BLaER1 treated with 17β-estradiol and CSF1 and Interleukin-3, amounts not matched to agents 10 nM and 100 nM (cell line): ENCODE results near the gene BCAP31.

ENCODE experiments used
- H3K27ac ChIP-seq, 11 experiments: shearing (Covaris generic); formaldehyde crosslinking; 2 replicates each; pipeline ENCODE4 v1.8.1; 2022
- H3K27me3 ChIP-seq, 11 experiments: shearing (Covaris generic); formaldehyde crosslinking; 2 replicates each; pipeline ENCODE4 v1.8.1; 2022
- H3K36me3 ChIP-seq, 11 experiments: shearing (Covaris generic); formaldehyde crosslinking; 2 replicates each; pipeline ENCODE4 v1.8.1; 2022
- H3K4me1 ChIP-seq, 10 experiments: shearing (Covaris generic); formaldehyde crosslinking; 2 replicates each; pipeline ENCODE4 v1.8.1; 2022
- H3K4me2 ChIP-seq, 11 experiments: shearing (Covaris generic); formaldehyde crosslinking; 2 replicates each; pipeline ENCODE4 v1.8.1; 2022
- H3K4me3 ChIP-seq, 10 experiments: shearing (Covaris generic); formaldehyde crosslinking; 2 replicates each; pipeline ENCODE4 v1.8.1; 2022
- H3K9ac ChIP-seq, 11 experiments: shearing (Covaris generic); formaldehyde crosslinking; 2 replicates each; pipeline ENCODE4 v1.8.1; 2022
- H3K9me3 ChIP-seq, 11 experiments: shearing (Covaris generic); formaldehyde crosslinking; replicated peaks in 1 of 11; 2 replicates each; pipeline ENCODE4 v1.8.1; 2022
- H4K20me1 ChIP-seq, 11 experiments: shearing (Covaris generic); formaldehyde crosslinking; 2 replicates each; pipeline ENCODE4 v1.8.1; 2022
- Cebpa-rat ChIP-seq, 11 experiments: shearing (Covaris generic); IDR thresholded peaks; 2 replicates each; pipeline ENCODE4 v1.8.1; 2022

BCAP31 gene

GRCh38 chrX:153657161-153657560 is 67.0 kb downstream of the BCAP31 start:
- H3K27me3 ChIP-seq = peaks cover 21 to 71% (median 49%) of the 10 kb centered on the region in 11 experiments
- no peak for TF ChIP-seq Cebpa-rat (IDR thresholded peaks at IDR 0.05)

GRCh38 chrX:153653556-153653955 is 70.6 kb downstream of the BCAP31 start:
- Histone ChIP-seq H3K4me2 (no peak overlapping the region), H3K4me3 (no peak overlapping the region)

More at GRCh38 chrX:153657161-153657560, 67.0 kb downstream of the BCAP31 start:
- H3K4me1 ChIP-seq = no peaks in the 10 kb centered on the region
- peaks cover 19 to 59% (median 35%) of the 10 kb centered on the region in 11 experiments for H3K9me3 ChIP-seq
- H3K9ac ChIP-seq = no peak overlapping the region
- H3K4me3 ChIP-seq = no peak overlapping the region
- no peaks in the 10 kb centered on the region; a peak in 1 of 22 replicates for H4K20me1 ChIP-seq
- no peak overlapping the region for H3K27ac ChIP-seq
- H3K36me3 ChIP-seq = no peaks in the 10 kb centered on the region
- no peak overlapping the region for H3K4me2 ChIP-seq

GRCh38 chrX:153651540-153652079 is 72.6 kb downstream of the BCAP31 start:
- no peak overlapping the region for H3K4me3 ChIP-seq
- TF ChIP-seq Cebpa-rat (IDR thresholded peaks at IDR 0.05) = no peak
- H3K36me3 ChIP-seq = no peaks in the 10 kb centered on the region

More at GRCh38 chrX:153653556-153653955, 70.6 kb downstream of the BCAP31 start:
- TF ChIP-seq Cebpa-rat (IDR thresholded peaks at IDR 0.05) = no peak
- Histone ChIP-seq H3K4me1 (no peaks in the 10 kb centered on the region), H3K9me3 (peaks cover 19 to 58% (median 41%) of the 10 kb centered on the region in 11 experiments), H3K27ac (no peak overlapping the region), H3K36me3 (no peaks in the 10 kb centered on the region), H3K27me3 (peaks cover 5 to 50% (median 25%) of the 10 kb centered on the region in 11 experiments), H3K9ac (no peak overlapping the region), H4K20me1 (no peaks in the 10 kb centered on the region; a peak in 1 of 22 replicates)

GRCh38 chrX:153650959-153651358 is 73.2 kb downstream of the BCAP31 start:
- no peaks in the 10 kb centered on the region for H3K36me3 ChIP-seq
- H3K4me3 ChIP-seq = no peak overlapping the region
- H4K20me1 ChIP-seq = peaks cover 0 to 14% (median 0%) of the 10 kb centered on the region in 11 experiments; a peak in 5 of 22 replicates
- H3K9me3 ChIP-seq = peaks cover 21 to 63% (median 52%) of the 10 kb centered on the region in 11 experiments
- H3K27ac ChIP-seq = no peak overlapping the region
- no peak overlapping the region for H3K4me2 ChIP-seq
- peaks cover 0 to 5% (median 0%) of the 10 kb centered on the region in 10 experiments; a peak in 2 of 20 replicates for H3K4me1 ChIP-seq
- no peak for TF ChIP-seq Cebpa-rat (IDR thresholded peaks at IDR 0.05)
- no peak overlapping the region for H3K9ac ChIP-seq
- peaks cover 31 to 61% (median 45%) of the 10 kb centered on the region in 11 experiments for H3K27me3 ChIP-seq

More at GRCh38 chrX:153651540-153652079, 72.6 kb downstream of the BCAP31 start:
- Histone ChIP-seq H3K27ac (no peak overlapping the region), H3K9me3 (peaks cover 21 to 60% (median 53%) of the 10 kb centered on the region in 11 experiments), H3K4me2 (no peak overlapping the region), H3K4me1 (peaks cover 0 to 2% (median 0%) of the 10 kb centered on the region in 10 experiments; a peak in 2 of 20 replicates), H3K27me3 (peaks cover 24 to 55% (median 38%) of the 10 kb centered on the region in 11 experiments), H3K9ac (no peak overlapping the region), H4K20me1 (peaks cover 0 to 7% (median 0%) of the 10 kb centered on the region in 11 experiments; a peak in 2 of 22 replicates)
